Activated CD4-positive, alpha-beta memory T cell treated with anti-CD3 and anti-CD28 coated beads, Interleukin-2, amount 10 ng/mL, durations not matched to agents 7 days and 5 days (primary cell): ENCODE measurements around the gene LGALS1. TPM values are rescaled to one million over a fixed set of nuclear protein-coding genes. Genes with fewer than 3 reads are reported as not detected.
"Not testable (repeated sequence)": the region's sequence is repeated elsewhere in the genome, so short reads cannot be mapped to it uniquely, and the experiment has no call there.

ENCODE experiments used
- CTCF ChIA-PET: fragments of 350-600 bp; sonication (Branson Sonifier 250); formaldehyde crosslinking; loops from one replicate; lab custom pipeline; 2021; ENCODE audit warnings: antibody characterized with exemption, inconsistent platforms; lab: Charles Lee
- POLR2A ChIA-PET: fragments of 350-600 bp; sonication (Branson Sonifier 250); formaldehyde crosslinking; loops from one replicate; lab custom pipeline; 2021; ENCODE audit warnings: antibody characterized with exemption; lab: Charles Lee
- DNase-seq: peaks from one replicate; pipeline ENCODE4 v3.0.0-alpha.2; 2020
- H3K27ac Mint-ChIP-seq: one replicate; pipeline ENCODE4 v1.8.0; 2021; ENCODE audit warnings: mild to moderate bottlenecking, mixed read lengths
- H3K27me3 Mint-ChIP-seq: one replicate; pipeline ENCODE4 v1.8.0; 2021; ENCODE audit warnings: mixed read lengths
- H3K36me3 Mint-ChIP-seq: one replicate; pipeline ENCODE4 v1.8.0; 2021; ENCODE audit warnings: low read depth, mixed read lengths
- H3K4me1 Mint-ChIP-seq: one replicate; pipeline ENCODE4 v1.8.0; 2021; ENCODE audit warnings: mixed read lengths
- H3K4me3 Mint-ChIP-seq: one replicate; pipeline ENCODE4 v1.8.0; 2021; ENCODE audit warnings: mild to moderate bottlenecking, mixed read lengths
- H3K9me3 Mint-ChIP-seq: one replicate; pipeline ENCODE4 v1.8.0; 2021; ENCODE audit warnings: mixed read lengths
- total RNA-seq, 2 experiments: library from RNA; stranded (reverse); gene quantifications; one replicate each; pipeline ENCODE4 v1.2.3, GENCODE V29; 2021

Gene LGALS1
- total RNA-seq, 2 experiments from 2014 or later = 2,209 to 2,240 TPM

- no peak overlapping the region for H3K4me3 Mint-ChIP-seq
- H3K4me1 Mint-ChIP-seq = peaks cover 32% of the 10 kb centered on the region
- H3K27ac Mint-ChIP-seq = peak overlapping the region; percentile 79
- CTCF ChIA-PET = interaction anchor here (0.9 to 13.4 kb wide), 6 partner anchors 9 to 72 kb away, joined by 3 to 301 read pairs (median 38); partner anchors contain the start of genes GGA1, PDXP and SH3BP1
- no peak for DNase-seq
- no peaks in the 10 kb centered on the region for H3K27me3 Mint-ChIP-seq
- no peaks in the 10 kb centered on the region for H3K9me3 Mint-ChIP-seq
- H3K36me3 Mint-ChIP-seq = peaks cover 32% of the 10 kb centered on the region
- POLR2A ChIA-PET = interaction anchor here (0.7 to 12.9 kb wide), 7 partner anchors 20 to 74 kb away, joined by 3 to 244 read pairs (median 13); partner anchors contain the start of genes GGA1, PDXP and SH3BP1
Observed at GRCh38 chr22:37680191-37680851, 4.9 kb downstream of the LGALS1 start.

DNA sequence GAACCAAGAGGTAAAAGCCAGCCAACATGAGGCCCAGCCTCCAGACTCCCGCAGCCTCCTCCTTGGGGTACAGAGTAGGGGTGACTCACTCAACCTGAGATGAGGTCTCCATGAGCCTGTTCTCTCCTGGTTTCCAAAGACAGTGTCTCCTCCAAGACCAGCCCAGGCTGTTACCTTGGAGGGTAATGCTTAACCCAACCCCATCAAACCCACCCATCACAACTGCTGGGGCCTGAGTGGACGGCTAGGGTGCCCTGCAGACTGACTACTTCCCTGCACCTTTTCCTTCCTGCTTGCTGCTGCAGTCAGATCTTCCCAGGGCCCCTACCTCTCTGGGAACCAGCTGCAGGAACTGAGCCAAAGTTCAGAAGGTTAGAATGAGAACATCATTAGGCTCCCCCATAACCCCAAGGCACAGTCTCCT, 5.6 kb downstream of the LGALS1 start:
- ChIA-PET POLR2A (interaction anchor here (0.9 to 12.9 kb wide), 9 partner anchors 8 to 73 kb away, joined by 3 to 244 read pairs (median 9); partner anchors contain the start of genes GGA1, PDXP and SH3BP1), CTCF (interaction anchor here (0.6 to 13.4 kb wide), 11 partner anchors 9 to 73 kb away, joined by 3 to 301 read pairs (median 6); partner anchors contain the start of genes GGA1, PDXP and SH3BP1)
- Mint-ChIP-seq H3K36me3 (peaks cover 29% of the 10 kb centered on the region), H3K27ac (peak overlapping the region; percentile 79), H3K4me3 (no peak overlapping the region), H3K27me3 (no peaks in the 10 kb centered on the region), H3K9me3 (no peaks in the 10 kb centered on the region), H3K4me1 (peaks cover 33% of the 10 kb centered on the region)
- DNase-seq = no peak

- ChIA-PET POLR2A (interaction anchor here (0.9 to 12.9 kb wide), 9 partner anchors 9 to 73 kb away, joined by 3 to 244 read pairs (median 9); partner anchors contain the start of genes GGA1, PDXP and SH3BP1), CTCF (interaction anchor here (0.5 to 13.4 kb wide), 14 partner anchors 10 to 535 kb away, joined by 3 to 301 read pairs (median 5); partner anchors contain the start of genes GGA1, PDXP and SH3BP1)
- Mint-ChIP-seq H3K9me3 (no peaks in the 10 kb centered on the region), H3K27me3 (no peaks in the 10 kb centered on the region), H3K27ac (peak overlapping the region; percentile 79), H3K4me1 (peaks cover 36% of the 10 kb centered on the region), H3K36me3 (peaks cover 32% of the 10 kb centered on the region), H3K4me3 (no peak overlapping the region)
- peak; percentile 81 for DNase-seq
Observed at GRCh38 chr22:37681556-37682049, 6.2 kb downstream of the LGALS1 start.

GRCh38 chr22:37684803-37685615, 9.6 kb downstream of the LGALS1 start:
- H3K36me3 Mint-ChIP-seq = peaks cover 24% of the 10 kb centered on the region
- no peak overlapping the region for H3K27ac Mint-ChIP-seq
- ChIA-PET POLR2A (interaction anchor here (1.4 to 4.6 kb wide), 7 partner anchors 9 to 75 kb away, joined by 4 to 34 read pairs (median 5); partner anchors contain the start of genes LGALS1 and TRIOBP), CTCF (interaction anchor here (8.1 to 13.4 kb wide), 3 partner anchors 23 to 77 kb away, joined by 49 to 301 read pairs (median 191); partner anchors contain the start of genes GGA1, PDXP and SH3BP1)
- H3K4me3 Mint-ChIP-seq = no peak overlapping the region
- no peaks in the 10 kb centered on the region for H3K27me3 Mint-ChIP-seq
- H3K9me3 Mint-ChIP-seq = no peaks in the 10 kb centered on the region
- H3K4me1 Mint-ChIP-seq = peaks cover 37% of the 10 kb centered on the region
- no peak for DNase-seq

GRCh38 chr22:37686002-37686982, 10.9 kb downstream of the LGALS1 start, which contains the start of gene NOL12:
Gene NOL12 (plus strand): TSS chr22:37686343. CDS start chr22:37686393, 50 bp downstream.
- H3K9me3 Mint-ChIP-seq = no peaks in the 10 kb centered on the region
- peak within 1 kb of the TSS; percentile 88 for H3K27ac Mint-ChIP-seq
- no peaks in the 10 kb centered on the region for H3K27me3 Mint-ChIP-seq
- POLR2A ChIA-PET = interaction anchor here (1.2 to 4.6 kb wide), 12 partner anchors 10 to 78 kb away, joined by 3 to 34 read pairs (median 5); partner anchors contain the start of genes GGA1, LGALS1, SH3BP1 and TRIOBP
- H3K4me3 Mint-ChIP-seq = peak within 1 kb of the TSS; percentile 93
- H3K36me3 Mint-ChIP-seq = peaks cover 31% of the 10 kb centered on the region
- CTCF ChIA-PET = interaction anchor here (0.6 to 13.4 kb wide), 8 partner anchors 11 to 1017 kb away, joined by 3 to 301 read pairs (median 4); partner anchors contain the start of genes GCAT, GGA1, LGALS1 and PDXP
- peaks cover 28% of the 10 kb centered on the region for H3K4me1 Mint-ChIP-seq
- DNase-seq = peak; percentile 81

GRCh38 chr22:37690407-37690806, 15.0 kb downstream of the LGALS1 start:
- Mint-ChIP-seq H3K4me3 (no peak overlapping the region), H3K4me1 (peaks cover 23% of the 10 kb centered on the region), H3K27me3 (no peaks in the 10 kb centered on the region), H3K9me3 (no peaks in the 10 kb centered on the region), H3K27ac (no peak overlapping the region), H3K36me3 (peaks cover 46% of the 10 kb centered on the region)
- POLR2A ChIA-PET = no interaction called here
- DNase-seq = no peak
- CTCF ChIA-PET = no interaction called here

GRCh38 chr22:37690901-37691504, 15.6 kb downstream of the LGALS1 start:
- H3K9me3 Mint-ChIP-seq = no peaks in the 10 kb centered on the region
- ChIA-PET POLR2A (no interaction called here), CTCF (no interaction called here)
- peaks cover 24% of the 10 kb centered on the region for H3K4me1 Mint-ChIP-seq
- H3K27ac Mint-ChIP-seq = no peak overlapping the region
- H3K27me3 Mint-ChIP-seq = no peaks in the 10 kb centered on the region
- DNase-seq = no peak
- H3K36me3 Mint-ChIP-seq = peaks cover 46% of the 10 kb centered on the region
- no peak overlapping the region for H3K4me3 Mint-ChIP-seq

GRCh38 chr22:37692627-37693285, 17.3 kb downstream of the LGALS1 start:
- POLR2A ChIA-PET = interaction anchor here (0.6 kb wide), 1 partner anchor 51 kb away, joined by 3 read pairs; no protein-coding TSS in a partner anchor
- peaks cover 37% of the 10 kb centered on the region for H3K36me3 Mint-ChIP-seq
- no peaks in the 10 kb centered on the region for H3K9me3 Mint-ChIP-seq
- H3K27ac Mint-ChIP-seq = no peak overlapping the region
- no peak for DNase-seq
- H3K27me3 Mint-ChIP-seq = no peaks in the 10 kb centered on the region
- CTCF ChIA-PET = interaction anchor here (1.2 kb wide), 1 partner anchor 49 kb away, joined by 3 read pairs; no protein-coding TSS in a partner anchor
- H3K4me3 Mint-ChIP-seq = no peak overlapping the region
- peaks cover 20% of the 10 kb centered on the region for H3K4me1 Mint-ChIP-seq

DNA sequence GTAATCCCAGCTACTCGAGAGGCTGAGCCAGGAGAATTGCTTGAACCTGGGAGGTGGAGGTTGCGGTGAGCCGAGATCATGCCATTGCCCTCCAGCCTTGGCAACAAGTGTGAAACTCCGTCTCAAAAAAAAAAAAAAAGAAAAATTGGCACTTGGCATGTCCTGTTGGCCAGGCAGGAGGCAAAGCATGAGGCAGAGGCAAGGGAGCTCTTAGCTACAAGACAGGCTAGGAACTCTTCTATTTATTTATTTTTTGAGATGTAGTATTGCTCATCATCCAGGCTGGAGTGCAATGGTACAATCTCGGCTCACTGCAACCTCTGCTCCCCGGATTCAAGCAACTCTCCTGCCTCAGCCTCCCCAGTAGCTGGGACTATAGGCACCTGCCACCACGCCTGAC, 18.7 kb downstream of the LGALS1 start:
- Mint-ChIP-seq H3K36me3 (peaks cover 28% of the 10 kb centered on the region), H3K4me1 (peaks cover 11% of the 10 kb centered on the region)
- CTCF ChIA-PET = interaction anchor here (1.1 kb wide), 1 partner anchor 51 kb away, joined by 8 read pairs; no protein-coding TSS in a partner anchor
- not testable (repeated sequence) for H3K4me3 Mint-ChIP-seq, H3K9me3 Mint-ChIP-seq, H3K27ac Mint-ChIP-seq, H3K27me3 Mint-ChIP-seq, DNase-seq
- POLR2A ChIA-PET = interaction anchor here (3.8 kb wide), 1 partner anchor 8 kb away, joined by 17 read pairs; the partner anchor contains the start of gene NOL12

- peaks cover 16% of the 10 kb centered on the region for H3K36me3 Mint-ChIP-seq
- POLR2A ChIA-PET = interaction anchor here (1.2 to 3.8 kb wide), 3 partner anchors 10 to 112 kb away, joined by 3 to 17 read pairs (median 3); partner anchors contain the start of genes GCAT, LGALS1 and NOL12
- H3K4me1 Mint-ChIP-seq = peaks cover 11% of the 10 kb centered on the region
- peak overlapping the region; percentile 50 for H3K4me3 Mint-ChIP-seq
- DNase-seq, H3K27me3 Mint-ChIP-seq, H3K9me3 Mint-ChIP-seq, H3K27ac Mint-ChIP-seq: not testable (repeated sequence)
- CTCF ChIA-PET = interaction anchor here (0.9 to 2.0 kb wide), 3 partner anchors 14 to 53 kb away, joined by 3 to 10 read pairs (median 5); partner anchors contain the start of gene PDXP
Observed at GRCh38 chr22:37696260-37696656, 20.8 kb downstream of the LGALS1 start.
